K562 (cell line): ENCODE data around the gene MN1. TPM values are rescaled to one million over a fixed set of nuclear protein-coding genes. Genes with fewer than 3 reads are reported as not detected.
A peak's percentile ranks its signal among the peaks of the same experiment; 100 is the strongest.

Experiments used
- ATAC-seq: fragments of 200-7000 bp; cut with Tn5 transposase; 3 replicates; pipeline ENCODE4 v1.9.1; 2020; ENCODE audit warnings: moderate library complexity
- BruUV-seq: library from RNA; stranded (reverse); fragments of 400-500 nt; replicated peaks from 2 replicates; lab custom pipeline; 2021; lab: Mats Ljungman, UMichigan
- CTCF ChIA-PET: fragments of 300-600 bp; formaldehyde crosslinking; extraction: SDS; loops from one replicate; lab custom pipeline; 2021; ENCODE audit warnings: low intra/inter-chr PET ratio; lab: Yijun Ruan, JAX
- POLR2A ChIA-PET: fragments of 300-600, 350-650 bp; sonication (Branson Sonifier 250); formaldehyde crosslinking; extraction: SDS; loops from one replicate; lab custom pipeline; 2021; ENCODE audit warnings: antibody characterized with exemption, inconsistent platforms; lab: Yijun Ruan, JAX
- DNase-seq, 4 experiments: peaks; one replicate each; pipeline versions ENCODE4 v3.0.0 to v3.0.0-alpha.2; 2011 to 2018; ENCODE audit warnings: low spot score in 3 of 4, mixed read lengths in 3 of 4; ENCODE audit errors: extremely low read depth in 1 of 4
- FAIRE-seq: peaks from 2 replicates; lab custom pipeline; 2011; peaks lifted over from hg19 to GRCh38; lab: Jason Lieb, UNC
- H2AFZ ChIP-seq: 2 replicates; pipeline ENCODE4 v1.6.0; 2011; ENCODE audit warnings: low read depth, low read length, control low read depth, inconsistent platforms
- H3K27ac ChIP-seq: fragments of 200-600 bp; 3 replicates; pipeline ENCODE4 v1.8.0; 2011; ENCODE audit warnings: low read depth, mild to moderate bottlenecking, control low read depth, inconsistent platforms, low read length, moderate library complexity, mixed read lengths; ENCODE audit errors: extremely low read depth
- H3K27me3 ChIP-seq, 2 experiments: fragments of 300-600 bp in 1 of 2; 2 replicates in 1 of 2; 3 replicates in 1 of 2; pipeline versions ENCODE4 v1.6.0 to v1.8.0; 2011; ENCODE audit warnings: inconsistent platforms in 2 of 2, low read length in 2 of 2, mild to moderate bottlenecking in 1 of 2, mixed read lengths in 1 of 2, moderate library complexity in 1 of 2; ENCODE audit not compliant: control insufficient read depth in 2 of 2, insufficient read depth in 2 of 2
- H3K36me3 ChIP-seq: fragments of 300-600 bp; 3 replicates; pipeline ENCODE4 v1.8.0; 2011; ENCODE audit warnings: mild to moderate bottlenecking, low read length, inconsistent platforms; ENCODE audit not compliant: control insufficient read depth, insufficient read depth
- H3K4me1 ChIP-seq, 2 experiments: fragments of 200-600 bp in 1 of 2; replicated peaks in 1 of 2; 2 replicates in 1 of 2; 3 replicates in 1 of 2; pipeline versions ENCODE4 v1.5.1 to v1.8.0; 2011; ENCODE audit warnings: inconsistent platforms in 2 of 2, low read length in 2 of 2, mild to moderate bottlenecking in 1 of 2, mixed read lengths in 1 of 2, moderate library complexity in 1 of 2; ENCODE audit not compliant: control insufficient read depth in 2 of 2, insufficient read depth in 2 of 2
- H3K4me2 ChIP-seq: 2 replicates; pipeline ENCODE4 v1.6.1; 2011; ENCODE audit warnings: low read length, control low read depth, inconsistent platforms, mixed read lengths; ENCODE audit not compliant: insufficient read depth
- H3K4me3 ChIP-seq: fragments of 200-600 bp; sonication (generic), shearing (Covaris generic); 2 replicates; pipeline ENCODE4 v1.5.1; 2016; ENCODE audit warnings: control low read depth, inconsistent platforms
- H3K79me2 ChIP-seq: fragments of 200-600 bp; 3 replicates; pipeline ENCODE4 v1.8.0; 2011; ENCODE audit warnings: low read length, inconsistent platforms; ENCODE audit not compliant: control insufficient read depth, insufficient read depth
- H3K9ac ChIP-seq, 2 experiments: 2 replicates each; pipeline versions ENCODE4 v1.6.0 to v1.6.1; 2011; ENCODE audit warnings: low read depth in 2 of 2, low read length in 2 of 2, control low read depth in 1 of 2, inconsistent platforms in 1 of 2, mild to moderate bottlenecking in 1 of 2, mixed read lengths in 1 of 2; ENCODE audit not compliant: insufficient read depth in 1 of 2
- H3K9me1 ChIP-seq: one replicate; pipeline ENCODE4 v1.6.0; 2011; ENCODE audit warnings: inconsistent platforms, mild to moderate bottlenecking, low read length, moderate library complexity; ENCODE audit not compliant: control insufficient read depth, insufficient read depth
- H3K9me3 ChIP-seq: replicated peaks from 2 replicates; pipeline ENCODE4 v1.5.1; 2011; ENCODE audit warnings: low read depth, low read length, inconsistent platforms; ENCODE audit not compliant: control insufficient read depth, insufficient read depth
- H4K20me1 ChIP-seq: replicated peaks from 2 replicates; pipeline ENCODE4 v1.6.1; 2011; ENCODE audit warnings: low read length, inconsistent platforms, mixed read lengths; ENCODE audit not compliant: control insufficient read depth, insufficient read depth
- ARID1B ChIP-seq: fragments of 450-650 bp; IDR thresholded peaks from 2 replicates; pipeline ENCODE4 v1.6.1; 2016; ENCODE audit warnings: antibody characterized with exemption, mild to moderate bottlenecking, inconsistent platforms
- CEBPG ChIP-seq, 3 experiments: fragments of 200-800 bp in 1 of 3; sonication (Bioruptor generic) in 1 of 3; sonication (generic) in 1 of 3; formaldehyde crosslinking in 1 of 3; IDR thresholded peaks in 2 of 3; conservative IDR thresholded peaks in 1 of 3; 2 replicates each; pipeline versions ENCODE4 v1.6.1 to v1.8.0; 2016 to 2022; ENCODE audit warnings: missing compliant biosample characterization in 2 of 3, missing genetic modification characterization in 2 of 3, mild to moderate bottlenecking in 1 of 3, missing genetic modification reagents in 1 of 3
- CREBBP ChIP-seq: IDR thresholded peaks from one replicate; pipeline ENCODE4 v1.6.1; 2012; ENCODE audit warnings: low read depth, mild to moderate bottlenecking, control low read depth, inconsistent platforms, low read length
- KAT7 ChIP-seq: sonication (generic); formaldehyde crosslinking; IDR thresholded peaks from 2 replicates; pipeline ENCODE4 v1.8.0; 2022; ENCODE audit warnings: missing genetic modification reagents, mild to moderate bottlenecking, borderline replicate concordance
- MLLT1 ChIP-seq, 2 experiments: fragments of 450-650 bp; IDR thresholded peaks; 2 replicates each; pipeline ENCODE4 v1.6.1; 2016
- MXI1 ChIP-seq: IDR thresholded peaks from 2 replicates; pipeline ENCODE4 v1.6.1; 2011; ENCODE audit warnings: low read depth, mild to moderate bottlenecking, improper control_type of control experiment, low read length
- NCOR1 ChIP-seq: fragments of 450-650 bp; IDR thresholded peaks from 2 replicates; pipeline ENCODE4 v1.6.1; 2016; ENCODE audit warnings: mild to moderate bottlenecking, moderate library complexity
- POLR2AphosphoS2 ChIP-seq: IDR thresholded peaks from 2 replicates; pipeline ENCODE4 v1.6.1; 2012; ENCODE audit warnings: low read length, improper control_type of control experiment
- SP1 ChIP-seq: sonication (generic); formaldehyde crosslinking; IDR thresholded peaks from 2 replicates; pipeline ENCODE4 v1.8.1; 2022; ENCODE audit warnings: mild to moderate bottlenecking, missing genetic modification reagents
- TEAD1 ChIP-seq, 2 experiments: fragments of 450-650 bp in 1 of 2; sonication (generic) in 1 of 2; formaldehyde crosslinking; IDR thresholded peaks; 2 replicates each; pipeline versions ENCODE4 v1.4.0 to v1.8.0; 2020 to 2022; ENCODE audit warnings: mild to moderate bottlenecking in 2 of 2, missing genetic modification reagents in 1 of 2
- TFE3 ChIP-seq: fragments of 450-650 bp; formaldehyde crosslinking; IDR thresholded peaks from 2 replicates; pipeline ENCODE4 v1.4.0; 2020; ENCODE audit warnings: mild to moderate bottlenecking, mixed read lengths
- ZBTB17 ChIP-seq: fragments of 450-650 bp; formaldehyde crosslinking; IDR thresholded peaks from 2 replicates; pipeline ENCODE4 v1.4.0; 2020; ENCODE audit warnings: mild to moderate bottlenecking
- ZC3H4 ChIP-seq: sonication (generic); formaldehyde crosslinking; IDR thresholded peaks from 2 replicates; pipeline ENCODE4 v1.9.0; 2021; ENCODE audit warnings: missing genetic modification reagents, borderline replicate concordance
- ZNF121 ChIP-seq: sonication (generic); formaldehyde crosslinking; conservative IDR thresholded peaks from 2 replicates; pipeline ENCODE4 v1.8.0; 2022; ENCODE audit warnings: missing genetic modification reagents
- ZSCAN29 ChIP-seq: fragments of 450-650 bp; IDR thresholded peaks from 2 replicates; pipeline ENCODE4 v1.6.1; 2017
- WGBS: fragments of 100-300 bp; shearing (Covaris generic); methylation state at CpG from one replicate; pipeline ENCODE4 v1.1.6; 2016; ENCODE audit warnings: low coverage, mixed read lengths; ENCODE audit not compliant: insufficient coverage; ENCODE audit errors: missing lambda C conversion rate; 5-methylcytosine and 5-hydroxymethylcytosine counted together
- in situ Hi-C: fragments of 300-500 bp; cut with MboI; formaldehyde crosslinking; loops from 4 replicates; pipeline ENCODE4 v1.15.0; 2018; ENCODE audit warnings: inconsistent platforms, mixed read lengths
- intact Hi-C: fragments of 100-400 bp; cut with micrococcal nuclease; formaldehyde crosslinking; loops from 2 replicates; pipeline ENCODE4 v1.14.2; 2022
- polyA plus RNA-seq, 8 experiments: library from polyadenylated mRNA; depleted of rRNA in 4 of 8; stranded (reverse) in 5 of 8; unstranded in 3 of 8; fragments of >200 nt; fragmentation: Nextera tagmentation in 2 of 8; fragmentation: Illumina TruSeq in 1 of 8; extraction: Ambion mirVana in 2 of 8; extraction: Trizol in 1 of 8; gene quantifications; 2 replicates each; pipeline versions ENCODE4 v1.2.1 to v1.2.3, GENCODE V29; 2011 to 2014; ENCODE audit warnings: inconsistent platforms in 1 of 8, missing spikeins in 1 of 8
- total RNA-seq, 7 experiments: library from RNA; depleted of rRNA in 6 of 7; stranded (reverse); fragments of >200 nt in 6 of 7; fragmentation: Illumina TruSeq in 2 of 7; extraction: Trizol in 2 of 7; gene quantifications; 2 replicates each; pipeline versions ENCODE4 v1.2.1 to v1.2.3, GENCODE V29; 2011 to 2021; ENCODE audit warnings: low replicate concordance in 1 of 7
- TF ChIP-seq, protein P1 (sequence below): fragments of 450-650 bp; IDR thresholded peaks from 2 replicates; pipeline ENCODE4 v1.6.1; 2016; ENCODE audit warnings: mild to moderate bottlenecking

Gene MN1
- total and polyA plus RNA-seq, 9 of the 15 experiments (the other 6 are each of a cell fraction or from before 2014, with no cell fraction given), result under 0.01 to 0.05 (median 0.03) TPM; not detected in 5

DNA sequence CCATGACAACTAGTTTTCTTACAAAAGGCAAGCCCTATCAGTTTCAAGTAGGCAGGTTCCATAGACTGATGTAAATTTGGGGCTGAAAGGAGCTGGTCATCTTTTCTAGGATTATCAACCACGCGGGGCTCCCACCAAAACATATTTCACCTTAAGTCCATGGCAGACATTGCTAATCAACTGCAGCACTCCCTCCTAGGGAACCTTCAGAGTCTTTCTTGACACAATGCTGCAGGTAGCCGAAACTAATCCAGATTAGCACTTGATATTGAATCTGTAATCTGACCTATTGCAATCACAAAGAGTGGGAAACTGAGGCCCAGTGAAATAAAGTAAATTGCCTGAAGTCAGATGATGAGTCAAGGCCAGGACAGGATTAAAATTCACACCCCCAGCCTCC, 32.5 kb downstream of the MN1 start:
- CTCF ChIA-PET, result no interaction called here
- no TSS peak for BruUV-seq
- H3K36me3 ChIP-seq, result no peaks in the 10 kb centered on the region
- no peak overlapping the region for H3K4me2 ChIP-seq
- DNase-seq (no peak), ATAC-seq (no peak), FAIRE-seq (no peak)
- WGBS, result 0% methylated on average over 3 of the region's 3 CpGs
- intact Hi-C loops, result no loop called here
- no peak overlapping the region for H3K27ac ChIP-seq
- H3K27me3 ChIP-seq, result peaks cover 2 to 25% of the 10 kb centered on the region in 2 experiments; a peak in 2 of 5 replicates
- POLR2A ChIA-PET, result no interaction called here
- no peak overlapping the region for H3K9ac ChIP-seq
- no peaks in the 10 kb centered on the region for H4K20me1 ChIP-seq
- no peaks in the 10 kb centered on the region; a peak in 1 of 5 replicates for H3K4me1 ChIP-seq
- no peak overlapping the region for H3K4me3 ChIP-seq
- H3K9me3 ChIP-seq, result no peaks in the 10 kb centered on the region
- no peak overlapping the region for H2AFZ ChIP-seq
- no peaks in the 10 kb centered on the region for H3K9me1 ChIP-seq
- no peaks in the 10 kb centered on the region for H3K79me2 ChIP-seq
- in situ Hi-C loops, result no loop called here
- TF ChIP-seq MLLT1 (IDR thresholded peaks at IDR 0.05), result peak in 1 of 2 experiments; percentile 53; a peak in 1 of 4 replicates
- TF ChIP-seq CREBBP, result no peak
- no peak for TF ChIP-seq CEBPG (CRISPR knock-in tag; IDR thresholded peaks at IDR 0.05)
- TF ChIP-seq CEBPG (tag; conservative IDR thresholded peaks at IDR 0.05 in 1 of 2, IDR thresholded peaks at IDR 0.05 in 1 of 2), result no peak
- no peak for TF ChIP-seq NCOR1
- no peak for TF ChIP-seq ZSCAN29
- no peak for TF ChIP-seq POLR2AphosphoS2
- TF ChIP-seq TEAD1 (CRISPR knock-in tag; IDR thresholded peaks at IDR 0.05), result no peak
- TF ChIP-seq ZBTB17 (CRISPR knock-in tag), result peak; percentile 87
- TF ChIP-seq ZC3H4, result no peak
- no peak for TF ChIP-seq ARID1B
- TF ChIP-seq SP1, result no peak
- TF ChIP-seq KAT7 (CRISPR knock-in tag), result no peak
- TF ChIP-seq TFE3 (CRISPR knock-in tag), result no peak
- TF ChIP-seq MXI1, result no peak
- TF ChIP-seq, protein P1, sequence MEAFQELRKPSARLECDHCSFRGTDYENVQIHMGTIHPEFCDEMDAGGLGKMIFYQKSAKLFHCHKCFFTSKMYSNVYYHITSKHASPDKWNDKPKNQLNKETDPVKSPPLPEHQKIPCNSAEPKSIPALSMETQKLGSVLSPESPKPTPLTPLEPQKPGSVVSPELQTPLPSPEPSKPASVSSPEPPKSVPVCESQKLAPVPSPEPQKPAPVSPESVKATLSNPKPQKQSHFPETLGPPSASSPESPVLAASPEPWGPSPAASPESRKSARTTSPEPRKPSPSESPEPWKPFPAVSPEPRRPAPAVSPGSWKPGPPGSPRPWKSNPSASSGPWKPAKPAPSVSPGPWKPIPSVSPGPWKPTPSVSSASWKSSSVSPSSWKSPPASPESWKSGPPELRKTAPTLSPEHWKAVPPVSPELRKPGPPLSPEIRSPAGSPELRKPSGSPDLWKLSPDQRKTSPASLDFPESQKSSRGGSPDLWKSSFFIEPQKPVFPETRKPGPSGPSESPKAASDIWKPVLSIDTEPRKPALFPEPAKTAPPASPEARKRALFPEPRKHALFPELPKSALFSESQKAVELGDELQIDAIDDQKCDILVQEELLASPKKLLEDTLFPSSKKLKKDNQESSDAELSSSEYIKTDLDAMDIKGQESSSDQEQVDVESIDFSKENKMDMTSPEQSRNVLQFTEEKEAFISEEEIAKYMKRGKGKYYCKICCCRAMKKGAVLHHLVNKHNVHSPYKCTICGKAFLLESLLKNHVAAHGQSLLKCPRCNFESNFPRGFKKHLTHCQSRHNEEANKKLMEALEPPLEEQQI, result no peak
- TF ChIP-seq ZNF121 (CRISPR knock-in tag), result no peak
